ENCODE measurements around the gene EID1.

The EID1 gene

DNA sequence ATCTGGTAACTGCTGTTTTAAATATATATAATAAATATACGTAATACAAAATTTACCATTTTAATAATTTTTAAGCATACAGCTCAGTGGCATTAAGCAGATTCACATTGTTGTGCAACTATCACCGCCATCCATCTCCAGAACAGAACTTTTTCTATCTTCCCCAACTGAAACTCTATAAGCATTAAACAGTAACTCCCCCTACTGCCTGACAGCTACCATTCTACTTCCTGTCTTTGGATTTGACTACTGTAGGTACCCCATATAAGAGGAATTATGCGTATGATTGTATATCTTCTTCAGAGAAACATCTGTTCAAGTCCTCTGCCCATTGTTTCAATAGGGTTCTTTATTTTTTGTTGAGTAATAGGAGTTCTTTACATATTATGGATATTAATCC is 36.8 kb downstream of the EID1 start:
- no peak for DNase-seq

DNA sequence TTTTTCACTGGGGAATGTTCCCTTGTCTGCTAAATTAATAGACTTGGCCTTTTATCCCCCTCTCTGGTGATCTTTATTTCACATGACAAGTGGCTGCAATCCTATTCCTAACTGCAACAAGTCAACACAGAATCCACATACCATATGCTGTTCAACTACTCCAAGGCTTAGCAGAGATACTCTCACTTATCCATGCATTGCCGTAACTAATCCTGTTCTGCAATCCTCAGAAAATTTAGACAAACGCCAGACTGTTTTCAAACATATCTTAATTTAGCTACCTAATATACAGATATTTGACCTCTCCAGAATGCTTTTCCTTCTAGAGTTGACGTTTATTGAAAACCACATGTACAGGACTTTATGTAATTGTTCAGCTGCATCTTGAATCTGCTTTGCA is 37.9 kb downstream of the EID1 start:
- DNase-seq: no peak

DNA sequence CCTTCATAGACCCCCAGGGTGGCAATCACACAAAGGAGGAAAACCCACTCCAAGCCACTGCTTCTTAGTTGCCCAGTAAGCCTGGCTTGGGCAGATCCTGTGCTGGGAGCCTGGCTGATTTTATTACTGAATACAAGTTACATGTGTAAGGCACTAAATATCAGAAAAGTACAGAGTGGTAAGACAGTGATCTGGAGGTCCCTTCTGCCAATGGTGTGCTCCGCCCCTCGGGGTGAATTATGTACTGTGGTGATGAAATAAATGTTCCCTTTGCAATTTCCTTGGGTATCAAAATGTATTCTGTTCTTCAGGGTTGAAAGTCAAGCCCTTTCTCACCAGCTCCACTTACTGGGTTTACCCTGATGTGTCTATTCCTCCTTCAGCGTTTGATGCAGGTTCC is 38.8 kb downstream of the EID1 start:
- no peak for DNase-seq

DNA sequence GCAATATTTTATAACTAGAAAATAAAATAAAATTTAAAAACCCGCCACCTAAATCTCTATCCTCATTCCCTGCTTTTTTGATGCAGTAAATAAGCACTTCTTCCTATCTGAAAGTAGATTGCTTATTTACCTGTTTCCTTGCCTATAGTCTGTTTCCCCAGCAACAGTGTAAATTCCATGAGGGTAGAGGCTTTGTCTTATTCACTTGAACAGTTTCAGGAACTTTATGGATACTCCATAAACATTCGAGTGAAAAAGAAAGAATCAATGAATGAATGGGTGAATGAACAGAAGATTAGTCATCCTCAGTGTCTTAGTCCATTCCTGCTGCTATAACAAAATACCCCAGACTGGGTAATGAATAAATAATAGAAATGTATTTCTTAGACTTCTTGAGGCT is 44.1 kb downstream of the EID1 start:
- DNase-seq: no peak

DNA sequence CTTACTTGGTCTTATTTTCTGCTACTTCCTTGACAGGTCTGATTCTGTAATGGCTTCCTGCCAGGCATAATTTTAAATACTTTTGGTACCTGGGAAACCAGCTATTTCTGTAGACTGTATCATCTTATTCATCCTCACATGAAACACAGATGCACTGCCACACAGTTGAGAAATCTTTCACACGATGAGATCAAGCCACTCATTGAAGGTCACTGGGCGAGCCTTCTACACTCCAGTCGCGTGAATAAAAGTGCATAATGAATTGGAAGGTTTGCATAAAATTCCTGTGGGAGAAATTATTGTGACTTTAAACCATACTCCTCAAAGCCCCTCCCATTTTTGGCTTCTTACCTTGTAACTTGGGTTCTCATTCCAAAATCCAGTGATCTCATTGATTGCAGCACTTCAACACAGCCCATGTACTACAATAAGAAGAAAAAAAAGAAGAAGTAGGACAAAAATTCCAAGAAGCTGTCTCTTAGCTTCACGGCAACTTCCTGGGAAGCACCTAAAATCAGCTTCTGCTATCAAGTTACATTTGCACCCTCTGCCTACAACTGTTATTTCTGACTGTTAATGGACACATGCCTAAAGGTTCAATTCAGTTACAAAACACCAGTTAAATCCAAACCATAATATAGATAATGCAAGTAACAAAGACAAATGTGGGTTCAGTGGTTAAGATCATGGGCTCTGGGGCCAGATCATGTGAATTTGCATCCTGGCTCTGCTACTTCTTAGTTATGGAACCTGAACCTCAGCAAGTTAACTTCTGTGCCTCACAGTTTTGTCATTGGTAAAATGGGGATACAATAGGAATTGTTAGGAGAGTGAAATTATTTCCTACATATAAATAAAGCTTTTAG is 46.8 kb downstream of the EID1 start:
- no peak for DNase-seq

DNA sequence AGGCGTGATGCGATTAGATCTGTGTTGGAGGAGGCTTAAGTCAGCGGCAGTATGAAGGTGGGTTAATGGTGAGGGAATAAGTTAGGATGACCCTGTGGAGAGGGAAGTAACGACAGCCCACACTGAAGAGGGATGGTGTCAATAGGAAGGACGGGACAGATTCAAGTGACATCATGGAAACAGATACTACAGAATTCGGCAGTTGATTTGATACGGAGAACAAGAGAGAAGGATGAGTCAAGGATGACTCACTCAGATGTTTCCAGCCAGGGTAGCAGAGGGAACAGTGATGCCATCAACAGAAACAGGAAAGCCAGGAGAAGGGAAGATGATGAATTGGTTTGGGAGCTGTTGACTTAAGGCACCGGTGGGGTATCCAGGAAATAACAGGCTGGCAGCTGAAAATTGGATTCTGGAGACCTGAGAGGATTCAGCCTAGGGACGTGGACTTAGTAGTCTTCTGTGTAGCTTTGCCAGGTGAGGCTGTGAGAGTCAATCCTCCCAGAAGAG is 47.8 kb downstream of the EID1 start:
- no peak for DNase-seq

DNA sequence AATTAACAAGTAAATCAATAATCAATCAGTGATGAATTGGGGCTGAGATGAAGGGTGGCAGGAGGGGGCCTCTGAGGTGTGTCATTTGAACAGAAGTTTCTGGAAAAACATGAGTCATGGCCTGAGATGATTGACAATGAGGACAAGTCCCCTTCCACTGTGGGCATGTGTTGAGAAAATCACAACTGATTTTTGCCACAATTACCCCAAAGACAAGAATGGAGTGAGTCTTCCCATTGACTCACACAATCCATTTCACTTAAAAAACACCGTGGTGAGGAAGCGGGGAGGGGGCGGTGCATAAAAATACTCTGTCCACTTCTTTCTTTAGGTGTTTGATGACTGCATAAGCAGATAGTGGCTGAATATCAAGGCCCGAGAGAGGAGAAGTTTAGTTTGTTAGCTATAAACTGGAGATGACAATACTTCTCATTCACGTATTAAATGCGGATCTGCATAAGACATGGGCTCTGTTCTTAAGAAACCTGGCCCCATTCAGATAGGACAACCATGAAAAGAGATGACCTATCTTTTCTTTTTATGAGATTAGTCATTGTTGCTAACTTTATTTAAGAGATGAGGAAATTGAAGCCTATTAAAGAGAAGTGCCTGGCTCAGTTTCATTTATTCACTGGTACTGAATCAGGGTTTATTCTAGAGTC is 51.1 kb downstream of the EID1 start:
- no peak for DNase-seq

DNA sequence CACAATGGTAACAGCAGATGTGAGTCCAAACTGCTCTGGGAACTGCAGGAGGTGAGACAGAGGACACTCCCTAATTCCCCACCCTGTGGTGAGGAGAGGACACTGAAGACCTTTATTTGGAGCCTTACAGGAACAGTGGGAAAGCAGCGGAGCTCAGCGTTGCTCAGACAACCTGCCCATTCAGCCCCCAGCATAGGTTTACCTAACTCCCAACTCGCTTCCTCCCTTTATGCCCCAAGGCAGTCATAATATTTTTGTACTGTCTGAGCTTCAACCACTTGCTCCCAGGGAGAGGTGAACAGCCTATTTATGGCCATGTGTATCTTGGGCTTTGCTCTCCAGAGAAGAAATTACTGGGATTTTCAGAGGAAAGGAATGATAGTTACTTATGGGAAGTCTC is 51.7 kb downstream of the EID1 start:
- DNase-seq: no peak

All from NCI-H510A (cell line).